ENCODE measurements around the gene CHN2. TPM values are rescaled to one million over a fixed set of nuclear protein-coding genes. Genes with fewer than 3 reads are reported as not detected.

The CHN2 gene
- total RNA-seq, 4 donors from 2014 or later, result 7.6 to 25.9 (median 17.8) TPM

- no peak for ATAC-seq (ENCODE audit: low FRiP score)
- no peak for TF ChIP-seq CTCF (IDR thresholded peaks at IDR 0.05)
- no peak for DNase-seq (ENCODE audit: low spot score)
These were observed 135.6 kb downstream of the CHN2 start for GRCh38 chr7:29330136-29330535.

- no peak for TF ChIP-seq CTCF (IDR thresholded peaks at IDR 0.05)
- no peak for ATAC-seq (ENCODE audit: low FRiP score)
- no peak for DNase-seq (ENCODE audit: low spot score)
These were observed 136.6 kb downstream of the CHN2 start for GRCh38 chr7:29331163-29331562.

- no peak for ATAC-seq (ENCODE audit: low FRiP score)
- no peak for DNase-seq (ENCODE audit: low spot score)
- no peak for TF ChIP-seq CTCF (IDR thresholded peaks at IDR 0.05)
These were observed 137.7 kb downstream of the CHN2 start for GRCh38 chr7:29332042-29332811.

- DNase-seq (ENCODE audit: low spot score) (no peak), ATAC-seq (ENCODE audit: low FRiP score) (no peak)
- TF ChIP-seq CTCF (IDR thresholded peaks at IDR 0.05), result no peak
These were observed 138.6 kb downstream of the CHN2 start for GRCh38 chr7:29332875-29333855.

- TF ChIP-seq CTCF (IDR thresholded peaks at IDR 0.05), result no peak
- ATAC-seq (ENCODE audit: low FRiP score), result no peak
These were observed 140.9 kb downstream of the CHN2 start for GRCh38 chr7:29335188-29336083.

GRCh38 chr7:29337546-29338116, 143.1 kb downstream of the CHN2 start:
- no peak for TF ChIP-seq CTCF (IDR thresholded peaks at IDR 0.05)
- DNase-seq (ENCODE audit: low spot score) (no peak), ATAC-seq (ENCODE audit: low FRiP score) (no peak)

More at GRCh38 chr7:29335188-29336083, 140.9 kb downstream of the CHN2 start:
- DNase-seq (ENCODE audit: low spot score), result no peak

All from omental fat pad (tissue), 4 donors.